Natural killer cell (primary cell): Measurements from ENCODE around the gene MARK3. TPM values are rescaled to one million over a fixed set of nuclear protein-coding genes. Genes with fewer than 3 reads are reported as not detected.
A peak's percentile ranks its signal among the peaks of the same experiment; 100 is the strongest.

Experiments used
- ATAC-seq, 3 donors: fragments of 150-1000 bp in 2 of 3; fragments of 200-7000 bp in 1 of 3; cut with Tn5 transposase; 1 replicate in 1 of 3; 2 replicates in 2 of 3; pipeline ENCODE4 v1.10.0; 2021; ENCODE audit warnings: mild to moderate bottlenecking in 2 of 3, moderate library complexity in 2 of 3
- DNase-seq, 2 donors: peaks; one replicate each; pipeline versions ENCODE4 v3.0.0 to v3.0.0-alpha.2; 2013 to 2021; ENCODE audit warnings: mixed read lengths in 1 of 2
- H3K27ac ChIP-seq: one replicate; pipeline ENCODE4 v1.5.1; 2013; ENCODE audit warnings: mild to moderate bottlenecking, low read length
- H3K27me3 ChIP-seq: one replicate; pipeline ENCODE4 v1.6.1; 2013; ENCODE audit warnings: low read length; ENCODE audit not compliant: control insufficient read depth, insufficient read depth
- H3K36me3 ChIP-seq: one replicate; pipeline ENCODE4 v1.6.1; 2013; ENCODE audit warnings: low read length; ENCODE audit not compliant: control insufficient read depth, insufficient read depth
- H3K4me1 ChIP-seq: one replicate; pipeline ENCODE4 v1.6.1; 2013; ENCODE audit warnings: low read length; ENCODE audit not compliant: control insufficient read depth, insufficient read depth
- H3K4me3 ChIP-seq: one replicate; pipeline ENCODE4 v1.5.1; 2013; ENCODE audit warnings: low read length
- H3K9me3 ChIP-seq: one replicate; pipeline ENCODE4 v1.6.1; 2013; ENCODE audit warnings: low read length; ENCODE audit not compliant: control insufficient read depth, insufficient read depth
- H3K27ac Mint-ChIP-seq, 2 donors: one replicate each; pipeline ENCODE4 v1.8.0; 2022; ENCODE audit warnings: mild to moderate bottlenecking in 2 of 2, mixed read lengths in 2 of 2, moderate library complexity in 1 of 2
- H3K27me3 Mint-ChIP-seq, 2 donors: one replicate each; pipeline ENCODE4 v1.8.0; 2022; ENCODE audit warnings: low read depth in 2 of 2, mixed read lengths in 2 of 2
- H3K36me3 Mint-ChIP-seq: one replicate; pipeline ENCODE4 v1.8.0; 2022; ENCODE audit warnings: mixed read lengths
- H3K4me1 Mint-ChIP-seq, 2 donors: one replicate each; pipeline ENCODE4 v1.8.0; 2022; ENCODE audit warnings: mixed read lengths in 2 of 2
- H3K4me3 Mint-ChIP-seq: one replicate; pipeline ENCODE4 v1.8.0; 2022; ENCODE audit warnings: mild to moderate bottlenecking, moderate library complexity, mixed read lengths
- H3K9me3 Mint-ChIP-seq, 2 donors: one replicate each; pipeline ENCODE4 v1.8.0; 2022; ENCODE audit warnings: mixed read lengths in 2 of 2
- CTCF ChIP-seq: fragments of 200-600 bp; IDR thresholded peaks from one replicate; pipeline ENCODE4 v1.8.0; 2022; ENCODE audit warnings: antibody characterized with exemption
- WGBS: methylation state at CpG from one replicate; pipeline ENCODE4 v1.1.7; 2013; ENCODE audit warnings: missing lambda C conversion rate; ENCODE audit not compliant: insufficient coverage; 5-methylcytosine and 5-hydroxymethylcytosine counted together
- intact Hi-C: fragments of 100-400 bp; cut with micrococcal nuclease; formaldehyde crosslinking; loops from one replicate; pipeline ENCODE4 v1.14.2; 2022
- total RNA-seq, 4 donors: library from RNA; stranded (reverse); fragments of 120-200 nt in 1 of 4; gene quantifications; one replicate each; pipeline versions ENCODE4 v1.2.3 to v1.2.4, GENCODE V29; 2013 to 2022

Gene MARK3
- total RNA-seq, 3 donors from 2014 or later (not counting 1 experiment from before 2014, with no cell fraction given), result 138 to 167 (median 152) TPM

GRCh38 chr14:103448097-103448496 is 62.9 kb downstream of the MARK3 start:
- Histone ChIP-seq H3K27me3 (no peaks in the 10 kb centered on the region), H3K9me3 (no peaks in the 10 kb centered on the region), H3K4me1 (no peaks in the 10 kb centered on the region), H3K36me3 (peaks cover 5% of the 10 kb centered on the region), H3K27ac (no peak overlapping the region), H3K4me3 (no peak overlapping the region)
- ATAC-seq, result no peak
- no peaks in the 10 kb centered on the region for H3K36me3 Mint-ChIP-seq
- H3K27me3 Mint-ChIP-seq, result no peaks in the 10 kb centered on the region
- H3K9me3 Mint-ChIP-seq, result no peaks in the 10 kb centered on the region
- intact Hi-C loops, result no loop called here
- peak overlapping the region in 1 of 2 donors; percentile 51 for H3K27ac Mint-ChIP-seq
- no peak overlapping the region for H3K4me3 Mint-ChIP-seq
- H3K4me1 Mint-ChIP-seq, result peaks cover 51 to 62% of the 10 kb centered on the region in 2 donors
- 93% methylated on average over 2 of the region's 2 CpGs for WGBS
- DNase-seq, result no peak
- TF ChIP-seq CTCF, result no peak

GRCh38 chr14:103449634-103450161 is 64.5 kb downstream of the MARK3 start:
- Histone ChIP-seq H3K4me1 (no peaks in the 10 kb centered on the region), H3K27me3 (no peaks in the 10 kb centered on the region), H3K9me3 (no peaks in the 10 kb centered on the region), H3K27ac (no peak overlapping the region), H3K36me3 (peaks cover 5% of the 10 kb centered on the region), H3K4me3 (no peak overlapping the region)
- Mint-ChIP-seq H3K4me1 (peaks cover 45 to 49% of the 10 kb centered on the region in 2 donors), H3K9me3 (no peaks in the 10 kb centered on the region), H3K36me3 (no peaks in the 10 kb centered on the region), H3K27me3 (no peaks in the 10 kb centered on the region), H3K27ac (peak overlapping the region in 1 of 2 donors; percentile 36), H3K4me3 (no peak overlapping the region)
- WGBS, result no CpG with 5 or more reads among the region's 2 CpGs
- TF ChIP-seq CTCF, result no peak
- intact Hi-C loops, result no loop called here
- ATAC-seq, result no peak
- DNase-seq, result no peak

- Histone ChIP-seq H3K9me3 (no peaks in the 10 kb centered on the region), H3K27me3 (no peaks in the 10 kb centered on the region), H3K36me3 (peaks cover 5% of the 10 kb centered on the region), H3K4me1 (no peaks in the 10 kb centered on the region), H3K27ac (no peak overlapping the region), H3K4me3 (no peak overlapping the region)
- DNase-seq (no peak), ATAC-seq (no peak)
- peaks cover 38 to 42% of the 10 kb centered on the region in 2 donors for H3K4me1 Mint-ChIP-seq
- no peak overlapping the region for H3K4me3 Mint-ChIP-seq
- no peaks in the 10 kb centered on the region for H3K27me3 Mint-ChIP-seq
- intact Hi-C loops, result no loop called here
- no peaks in the 10 kb centered on the region for H3K9me3 Mint-ChIP-seq
- no peak for TF ChIP-seq CTCF
- H3K36me3 Mint-ChIP-seq, result no peaks in the 10 kb centered on the region
- peak overlapping the region in 1 of 2 donors; percentile 36 for H3K27ac Mint-ChIP-seq
- WGBS, result 83% methylated on average over 1 of the region's 2 CpGs
Measured at GRCh38 chr14:103450416-103450815, 65.2 kb downstream of the MARK3 start.

GRCh38 chr14:103451401-103451800 is 66.2 kb downstream of the MARK3 start:
- Mint-ChIP-seq H3K9me3 (no peaks in the 10 kb centered on the region), H3K27ac (no peak overlapping the region), H3K36me3 (no peaks in the 10 kb centered on the region), H3K4me1 (peaks cover 35 to 38% of the 10 kb centered on the region in 2 donors), H3K27me3 (no peaks in the 10 kb centered on the region), H3K4me3 (no peak overlapping the region)
- Histone ChIP-seq H3K9me3 (no peaks in the 10 kb centered on the region), H3K27ac (no peak overlapping the region), H3K36me3 (peaks cover 5% of the 10 kb centered on the region), H3K27me3 (no peaks in the 10 kb centered on the region), H3K4me3 (no peak overlapping the region), H3K4me1 (no peaks in the 10 kb centered on the region)
- intact Hi-C loops, result no loop called here
- no peak for TF ChIP-seq CTCF
- ATAC-seq (no peak), DNase-seq (no peak)
